HK-2 (cell line): ENCODE data around the gene HTR3B.
"Not testable (repeated sequence)": the region's sequence is repeated elsewhere in the genome, so short reads cannot be mapped to it uniquely, and the experiment has no call there.

ENCODE experiments used
- DNase-seq: peaks from one replicate; pipeline ENCODE4 v3.0.0-alpha.2; 2018; ENCODE audit not compliant: unreplicated experiment

HTR3B gene

DNA sequence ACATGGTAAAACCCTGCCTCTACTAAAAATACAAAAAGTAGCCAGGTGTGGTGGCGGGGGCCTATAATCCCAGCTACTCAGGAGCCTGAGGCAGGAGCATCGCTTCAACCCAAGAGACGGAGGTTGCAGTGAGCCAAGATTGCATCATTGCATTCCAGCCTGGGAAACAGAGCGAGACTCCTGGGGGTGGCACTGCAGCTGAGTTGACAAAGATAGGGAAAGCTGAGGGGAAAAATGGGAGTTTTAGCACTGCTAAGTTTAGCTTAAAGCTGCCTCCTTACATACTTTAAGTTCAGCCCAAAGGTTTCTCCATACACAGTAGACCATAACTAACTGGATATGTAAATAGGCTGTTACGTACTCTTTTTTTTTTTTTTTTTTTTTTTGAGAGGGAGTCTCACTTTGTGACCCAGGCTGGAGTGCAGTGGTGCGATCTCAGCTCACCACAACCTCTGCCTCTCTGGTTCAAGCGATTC, 20.2 kb upstream of the HTR3B start:
- DNase-seq, result no peak

DNA sequence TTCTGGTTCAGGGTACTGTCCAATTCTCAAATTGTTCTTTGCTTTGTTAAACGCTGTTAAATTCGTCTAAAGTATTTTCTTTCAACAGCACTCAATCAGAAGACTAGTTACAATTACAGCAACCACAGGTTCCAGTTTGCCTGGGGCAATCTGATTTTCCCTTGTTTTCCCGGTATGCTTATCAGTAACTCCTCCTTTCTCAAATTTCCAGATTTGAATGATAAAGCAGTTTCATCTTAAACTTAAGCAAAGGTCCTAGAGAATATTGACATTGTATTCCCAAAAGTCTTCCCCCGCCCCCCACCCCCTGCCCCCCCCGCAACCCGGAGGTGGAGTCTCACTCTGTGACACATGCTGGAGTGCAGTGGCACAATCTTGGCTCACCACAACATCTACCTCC, 18.7 kb upstream of the HTR3B start:
- no peak for DNase-seq

DNA sequence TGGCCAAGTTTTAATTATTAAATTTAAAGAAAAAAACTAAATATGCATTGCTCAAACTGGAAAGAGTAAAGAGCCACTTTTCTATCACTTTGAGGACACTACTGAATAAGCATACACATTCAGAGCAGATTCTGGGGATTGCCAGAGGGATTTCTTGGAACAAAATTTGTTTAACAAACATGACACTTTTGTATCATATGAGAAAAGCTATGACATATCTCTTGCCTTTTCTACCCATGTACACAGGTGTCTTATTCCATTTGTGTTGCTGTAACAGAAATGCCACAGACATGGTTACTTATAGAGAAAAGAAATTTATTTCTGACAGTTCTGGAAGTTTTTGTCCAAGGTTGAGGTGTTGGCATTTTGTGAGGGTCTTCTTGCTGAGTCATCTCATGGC, 15.7 kb upstream of the HTR3B start:
- DNase-seq, result no peak

DNA sequence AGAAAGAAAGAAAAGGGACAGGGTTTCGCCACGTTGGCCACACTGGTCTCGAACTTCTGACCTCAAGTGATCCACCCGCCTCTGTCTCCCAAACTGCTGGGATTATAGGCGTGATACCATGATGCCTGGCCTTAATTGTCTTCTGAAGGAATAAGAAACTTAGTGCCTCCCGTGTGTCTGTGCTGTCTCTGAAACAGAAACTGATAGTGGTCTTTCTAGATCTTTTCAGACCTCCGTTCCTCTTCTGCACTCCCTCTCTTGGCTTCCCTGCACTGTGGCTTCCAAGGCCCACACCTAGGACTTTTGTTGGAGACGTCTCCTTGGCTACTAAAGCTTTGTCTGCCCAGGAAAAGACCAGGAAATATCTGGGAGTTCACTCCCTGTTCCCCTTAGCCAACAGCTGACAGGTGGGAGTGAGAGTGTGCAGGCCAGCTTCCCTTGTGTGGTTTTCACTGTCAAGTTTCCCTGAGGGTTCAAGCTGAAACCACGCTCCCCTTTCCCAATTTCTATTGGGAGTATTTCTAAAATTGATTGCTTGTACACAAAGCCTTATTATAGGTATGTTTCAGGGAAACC, 10.1 kb upstream of the HTR3B start:
- no peak for DNase-seq

DNA sequence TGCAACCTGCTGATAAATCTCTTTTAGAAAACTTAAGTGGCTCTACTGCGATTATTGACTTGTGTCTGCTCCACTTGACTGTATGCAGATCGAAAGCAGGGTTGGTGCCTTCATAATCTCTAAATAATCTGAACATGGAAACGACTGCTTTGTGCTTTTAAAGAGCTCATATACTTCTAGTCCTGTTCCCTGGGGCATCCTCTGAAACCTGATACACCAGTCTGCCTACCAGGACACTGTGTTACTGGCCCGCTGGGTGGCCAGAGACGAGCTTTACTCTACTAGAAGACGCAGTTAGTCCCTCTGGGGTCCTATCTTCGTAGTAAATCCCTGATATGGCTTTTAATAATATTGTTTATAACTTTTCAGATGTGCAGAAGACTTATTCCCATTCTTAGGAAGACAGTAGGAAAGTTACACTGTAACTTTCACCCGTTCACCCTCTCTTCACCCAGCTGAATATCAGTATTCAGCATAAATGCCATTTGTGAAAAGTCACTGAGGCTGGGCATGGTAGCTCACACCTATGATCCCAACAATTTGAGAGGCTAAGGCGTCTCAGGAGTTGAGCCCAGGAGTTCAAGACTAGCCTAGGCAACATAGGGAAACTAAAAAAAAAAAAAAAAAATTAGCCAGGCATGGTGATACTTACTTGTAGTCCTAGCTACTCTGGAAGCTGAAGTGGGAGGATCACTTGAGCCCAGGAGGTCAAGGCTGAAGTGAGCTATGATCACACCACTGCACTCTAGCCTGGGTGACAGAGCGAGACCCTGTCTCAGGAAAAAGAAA, 9.0 kb upstream of the HTR3B start:
- no peak for DNase-seq

DNA sequence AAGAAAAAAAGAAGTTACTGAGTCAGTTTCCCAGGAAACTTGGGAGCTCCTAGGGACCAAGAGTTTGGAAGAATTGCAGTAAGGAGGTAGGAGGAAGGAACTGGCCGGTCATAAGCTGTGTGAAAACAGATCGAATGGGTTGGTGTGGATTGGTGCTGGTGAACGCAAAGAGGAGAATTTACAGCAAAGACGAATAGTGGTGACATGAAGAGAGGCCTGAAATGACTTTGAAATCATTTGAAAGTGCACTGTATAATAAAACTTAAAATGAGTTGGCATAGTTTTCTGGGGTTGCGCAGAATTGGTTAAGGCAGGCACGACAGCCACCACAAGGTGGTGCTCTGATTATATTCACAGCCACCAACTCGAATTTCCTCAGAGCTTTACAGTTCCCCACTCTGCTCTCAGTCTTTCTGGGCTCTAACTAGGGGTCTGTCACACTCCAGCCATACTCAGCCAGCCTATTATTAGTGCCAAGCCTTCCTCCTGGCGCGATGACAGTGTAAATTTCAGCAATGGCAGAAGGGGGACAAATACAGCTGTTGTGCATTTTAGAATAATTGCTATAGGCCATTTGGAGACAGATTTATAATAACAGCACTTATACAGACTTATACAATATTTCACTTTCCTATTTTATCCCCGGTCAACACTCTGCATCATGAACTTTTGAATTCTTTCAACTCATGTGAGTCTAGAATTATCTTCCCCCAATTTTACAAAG, 8.3 kb upstream of the HTR3B start:
- no peak for DNase-seq

DNA sequence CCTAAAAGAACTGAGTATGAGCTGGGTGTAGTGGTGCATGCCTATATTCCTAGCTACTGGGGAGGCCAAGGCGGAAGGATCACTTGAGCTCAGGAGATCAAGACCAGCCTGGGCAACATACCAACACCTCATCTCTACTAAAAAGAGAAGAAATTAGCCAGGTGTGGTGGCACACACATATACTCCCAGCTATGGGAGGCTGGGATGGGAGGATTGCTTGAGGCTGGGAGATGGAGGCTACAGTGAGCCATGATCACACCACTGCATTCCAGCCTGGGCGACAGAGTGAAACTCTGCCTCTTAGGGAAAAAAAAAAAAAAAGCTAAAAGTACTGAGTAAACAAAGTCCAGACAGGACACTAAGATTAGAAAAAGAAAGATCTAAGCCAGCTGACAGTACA, 3.5 kb upstream of the HTR3B start:
- DNase-seq, result no peak

DNA sequence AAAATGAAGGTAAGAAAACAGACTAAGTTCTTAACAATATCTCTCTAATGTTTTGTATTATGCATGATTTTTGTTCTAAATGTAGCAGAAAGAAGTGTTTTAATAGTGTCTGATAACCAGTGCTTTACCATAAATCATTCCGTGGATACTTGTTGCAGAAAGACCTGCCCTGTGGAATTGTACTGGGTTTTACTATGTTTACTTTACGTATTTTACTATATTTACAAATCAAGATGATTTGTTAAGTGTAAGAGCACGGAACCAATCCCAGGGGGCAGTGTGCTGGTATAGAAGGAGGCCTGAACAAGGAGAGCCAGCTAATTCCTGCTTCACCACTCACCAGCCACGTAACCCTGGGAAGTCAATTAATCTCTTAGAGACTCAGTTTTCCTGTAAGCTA, 1.4 kb downstream of the HTR3B start:
- DNase-seq, result no peak

DNA sequence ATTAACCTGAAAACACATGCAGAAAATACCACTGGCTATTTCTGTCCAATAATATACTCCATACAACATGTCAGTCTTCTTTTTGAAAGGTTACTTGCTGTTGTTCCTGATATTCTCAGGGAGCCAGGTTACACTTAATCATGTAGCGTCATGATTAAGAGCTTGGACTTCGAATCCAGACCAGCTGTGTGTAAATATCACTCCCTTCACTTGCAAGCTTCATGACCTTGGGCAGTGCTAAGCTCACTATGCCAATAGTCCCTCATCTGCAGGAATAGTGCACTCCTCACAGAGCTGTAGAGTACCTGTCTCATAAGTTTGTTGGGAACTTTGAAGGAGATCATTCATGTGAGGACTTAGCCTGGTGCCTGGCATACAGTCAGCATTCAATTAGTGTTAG, 1.9 kb downstream of the HTR3B start:
- no peak for DNase-seq

DNA sequence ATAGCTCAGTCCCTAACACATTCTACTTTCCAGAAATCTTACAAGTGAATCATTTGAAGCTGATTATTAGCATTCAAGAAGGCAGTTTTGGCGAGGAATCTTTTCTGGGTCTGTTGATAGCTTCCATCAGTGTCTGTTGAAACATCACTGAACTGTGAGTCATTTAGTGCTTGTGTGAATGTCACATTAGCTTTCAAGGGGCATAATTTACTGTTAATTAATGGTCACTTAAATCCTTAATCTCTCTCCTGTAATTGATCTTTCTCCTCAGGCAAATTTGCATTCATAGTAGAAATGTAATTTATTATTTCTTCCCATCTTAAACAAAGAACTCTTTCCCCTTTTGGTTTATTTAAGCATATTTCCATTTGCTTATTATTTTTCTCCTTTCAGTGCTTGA, 2.6 kb downstream of the HTR3B start:
- no peak for DNase-seq

DNA sequence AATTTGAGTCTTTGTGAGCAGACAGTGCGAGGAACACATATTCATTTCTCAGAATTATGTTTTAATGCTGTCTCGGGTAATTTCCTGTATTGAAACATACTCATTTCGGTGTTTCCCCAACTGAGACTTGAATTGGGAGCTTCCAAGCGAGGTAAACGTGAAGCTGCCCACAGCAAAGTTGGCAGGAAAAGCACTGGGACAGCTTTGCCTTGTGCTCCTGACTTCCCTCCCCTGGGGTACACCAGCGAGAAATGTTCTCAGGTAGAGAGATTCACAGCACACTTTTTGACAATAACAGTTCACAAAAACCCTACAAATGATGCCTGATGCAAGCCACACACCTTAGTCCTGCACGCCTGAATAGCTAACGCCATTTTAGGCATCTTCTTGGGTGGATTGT, 3.1 kb downstream of the HTR3B start:
- no peak for DNase-seq

DNA sequence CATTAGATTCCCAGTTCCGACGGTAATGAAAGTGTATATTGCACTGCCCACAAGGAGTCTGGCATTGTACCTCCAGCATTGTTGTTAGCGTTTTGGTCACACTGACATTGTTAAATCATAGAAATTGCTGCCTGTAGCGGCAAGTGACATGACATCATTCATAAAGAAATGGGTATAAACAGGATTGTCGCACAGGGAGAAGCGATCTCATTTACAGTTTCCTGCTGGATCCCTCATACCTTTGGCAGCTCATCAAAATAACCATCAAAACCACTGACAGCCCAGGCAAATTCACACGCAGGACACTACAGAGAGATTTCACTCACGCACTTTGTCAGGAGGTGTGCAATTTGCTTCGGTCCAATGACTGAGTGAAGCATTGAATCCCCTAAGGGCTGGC, 3.5 kb downstream of the HTR3B start:
- no peak for DNase-seq

DNA sequence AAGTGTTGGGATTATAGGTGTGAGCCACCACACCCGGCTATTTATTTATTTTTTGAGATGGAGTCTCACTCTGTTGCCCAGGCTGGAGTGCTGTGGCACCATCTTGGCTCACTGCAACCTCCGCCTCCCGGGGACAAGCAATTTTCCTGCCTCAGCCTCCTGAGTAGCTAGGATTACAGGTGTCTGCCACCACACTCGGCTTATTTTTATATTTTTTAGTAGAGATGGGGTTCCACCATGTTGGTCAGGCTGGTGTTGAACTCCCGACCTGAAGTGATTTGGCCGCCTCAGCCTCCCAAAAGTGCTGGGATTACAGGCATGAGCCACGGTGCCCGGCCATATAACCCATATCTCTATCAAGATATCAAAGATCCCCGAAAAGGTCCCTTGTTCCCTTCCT, 6.9 kb downstream of the HTR3B start:
- DNase-seq, result not testable (repeated sequence)

DNA sequence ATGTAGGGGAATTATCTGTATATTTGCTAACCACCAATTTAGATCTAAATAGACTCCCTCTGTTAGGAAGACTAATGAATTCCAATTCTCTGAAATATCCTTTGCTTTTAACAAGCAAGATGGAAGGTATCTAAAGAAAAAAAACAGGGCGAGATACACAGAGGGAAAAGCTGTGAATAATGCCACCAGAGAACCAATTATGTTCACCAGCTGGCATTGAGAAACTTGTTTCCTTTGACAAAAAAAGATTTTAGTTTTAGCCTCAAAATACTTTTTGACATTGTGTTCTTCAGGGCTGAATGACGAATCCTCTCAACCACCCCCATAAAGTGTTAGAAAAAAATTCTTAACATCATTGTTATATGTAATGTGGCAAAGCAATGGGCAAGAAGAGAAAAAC, 19.0 kb downstream of the HTR3B start:
- DNase-seq, result no peak

DNA sequence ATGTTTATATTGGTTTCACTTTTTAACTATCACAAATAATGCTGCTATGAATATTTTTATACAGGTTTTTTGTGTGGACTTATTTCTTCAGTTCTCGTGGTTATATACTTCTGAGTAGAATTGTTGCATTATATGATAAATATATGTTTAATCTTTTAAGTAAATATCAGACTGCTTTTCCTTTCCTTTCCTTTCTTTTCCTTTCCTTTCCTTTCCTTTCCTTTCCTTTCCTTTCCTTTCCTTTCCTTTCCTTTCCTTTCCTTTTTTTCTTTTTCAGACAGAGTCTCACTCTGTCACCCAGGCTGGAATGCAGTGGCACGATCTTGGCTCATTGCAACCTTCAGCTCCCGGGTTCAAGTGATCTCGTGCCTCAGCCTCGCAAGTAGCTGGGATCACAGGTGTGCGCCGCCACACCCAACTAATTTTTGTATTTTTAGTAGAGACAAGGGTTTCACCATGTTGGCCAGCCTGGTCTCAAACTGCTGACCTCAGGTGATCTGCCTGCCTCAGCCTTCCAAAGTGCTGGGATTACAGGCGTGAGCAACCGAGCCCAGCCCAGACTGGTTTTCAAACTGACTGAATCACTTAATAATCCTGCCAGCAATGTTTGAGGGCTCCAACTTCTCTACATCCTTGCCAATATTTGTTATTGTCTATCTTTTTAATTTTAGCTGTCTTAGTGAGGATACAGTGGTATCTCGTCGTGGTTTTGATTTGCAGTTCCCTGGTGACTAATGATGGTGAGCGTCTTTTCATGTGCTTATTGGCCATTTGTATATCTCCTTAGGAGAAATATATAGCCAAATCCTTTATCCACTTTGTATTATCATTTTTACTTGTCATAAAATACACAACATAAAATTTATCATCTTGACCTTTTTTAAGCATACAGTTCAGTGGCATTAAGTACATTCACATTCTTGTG, 21.9 kb downstream of the HTR3B start:
- no peak for DNase-seq

DNA sequence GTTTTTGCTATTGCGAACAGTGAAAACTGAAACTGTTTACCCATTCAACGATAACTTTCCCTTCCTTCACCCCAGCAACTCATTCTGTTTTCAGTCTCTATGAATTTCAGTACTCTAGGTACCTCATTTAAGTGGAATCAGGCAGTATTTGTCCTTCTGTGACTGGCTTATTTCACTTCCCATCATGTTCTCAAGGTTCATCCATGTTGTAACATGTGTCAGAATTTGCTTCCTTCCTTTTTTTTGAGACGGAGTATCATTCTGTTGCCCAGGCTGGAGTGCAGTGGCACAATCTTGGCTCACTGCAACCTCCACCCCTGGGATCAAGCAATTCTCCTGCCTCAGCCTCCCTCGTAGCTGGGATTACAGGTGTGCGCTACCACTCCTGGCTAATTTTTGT, 23.7 kb downstream of the HTR3B start:
- no peak for DNase-seq

DNA sequence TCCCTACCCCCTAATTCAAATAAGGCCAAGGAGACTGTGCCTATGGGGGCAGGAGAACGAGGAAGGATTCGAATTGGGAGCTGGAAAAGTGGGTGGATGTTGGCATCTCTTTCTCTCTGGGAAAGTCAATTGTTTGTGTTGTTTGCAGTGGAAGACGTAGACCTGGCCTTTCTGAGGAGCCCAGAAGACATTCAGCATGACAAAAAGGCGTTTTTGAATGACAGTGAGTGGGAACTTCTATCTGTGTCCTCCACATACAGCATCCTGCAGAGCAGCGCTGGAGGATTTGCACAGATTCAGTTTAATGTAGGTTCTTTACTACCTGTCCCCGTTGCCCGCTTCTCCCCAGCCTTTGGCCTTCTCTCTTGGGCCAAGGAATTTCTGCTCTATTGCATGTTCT, 28.2 kb downstream of the HTR3B start:
- no peak for DNase-seq

DNA sequence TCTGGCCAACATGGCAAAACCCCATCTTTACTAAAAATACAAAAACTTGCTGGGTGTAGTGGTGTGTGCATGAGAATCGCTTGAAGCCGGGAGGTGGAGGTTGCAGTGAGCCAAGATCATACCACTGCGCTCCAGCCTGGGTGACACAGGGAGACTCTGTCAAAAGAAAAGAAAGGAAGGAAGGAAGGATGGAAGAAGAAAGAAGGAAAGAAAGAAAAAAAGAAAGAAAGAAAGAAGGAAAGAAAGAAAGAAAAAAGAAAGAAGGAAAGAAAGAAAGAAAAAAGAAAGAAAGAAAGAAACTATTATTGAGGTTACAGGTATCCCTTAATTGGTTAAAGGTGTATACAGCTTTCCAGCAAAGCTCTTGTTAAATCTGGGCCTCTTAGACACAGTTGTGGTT, 29.6 kb downstream of the HTR3B start:
- DNase-seq, result not testable (repeated sequence)

DNA sequence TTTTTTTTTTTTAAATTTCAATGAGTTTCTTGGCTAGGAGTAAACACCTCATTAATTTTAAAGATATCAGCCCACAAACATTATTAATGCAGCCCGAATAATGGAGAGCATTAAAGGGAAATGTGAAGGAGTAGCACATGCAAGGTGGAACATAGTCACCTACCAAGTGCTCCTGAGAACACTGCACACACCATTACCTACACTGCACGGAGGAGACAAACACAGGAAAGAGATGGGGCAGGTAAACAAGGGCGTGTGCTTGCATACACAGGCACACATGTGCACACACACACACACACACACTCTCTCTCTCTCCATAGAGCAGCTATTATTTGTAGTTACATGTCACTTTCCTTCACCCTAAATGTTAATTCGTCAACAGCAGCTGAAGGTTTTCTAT, 30.2 kb downstream of the HTR3B start:
- no peak for DNase-seq

DNA sequence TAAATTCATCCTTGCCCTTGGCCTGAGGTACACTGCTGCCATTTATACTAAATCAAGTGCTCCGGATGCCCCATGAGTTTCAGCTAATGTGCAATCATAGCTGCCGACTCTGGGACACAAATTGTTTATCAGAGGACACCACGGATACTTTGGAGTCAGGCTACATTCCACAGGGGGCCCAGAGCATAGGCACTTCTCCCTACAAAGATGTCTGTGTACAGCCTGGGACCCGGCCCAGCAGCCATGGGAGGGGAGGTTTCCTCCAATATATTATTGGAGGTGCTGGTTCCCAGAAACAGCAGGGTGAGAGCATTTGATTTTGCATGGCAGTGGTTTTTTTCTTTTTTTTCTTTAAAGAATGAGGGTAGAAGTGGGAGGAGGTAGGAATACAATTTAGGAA, 31.3 kb downstream of the HTR3B start:
- DNase-seq, result no peak

DNA sequence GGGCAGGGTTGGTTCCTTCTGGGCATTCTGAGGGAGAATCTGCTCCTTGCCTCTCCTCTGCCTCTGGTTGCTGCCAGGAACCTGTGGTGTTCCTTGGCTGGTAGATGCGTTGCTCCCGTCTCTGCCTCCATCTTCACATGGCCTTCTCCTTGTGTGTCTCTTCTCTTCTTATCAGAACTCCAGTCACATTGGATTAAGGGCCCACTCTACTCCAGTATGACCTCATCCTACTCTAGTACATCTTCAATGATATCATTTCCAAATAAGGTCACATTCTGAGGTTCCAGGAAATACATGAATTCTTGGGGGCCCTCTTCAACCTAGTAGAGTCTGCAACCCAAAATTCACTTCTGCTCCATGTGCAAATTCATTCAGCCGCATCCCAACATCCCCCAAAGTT, 33.3 kb downstream of the HTR3B start:
- DNase-seq, result no peak

DNA sequence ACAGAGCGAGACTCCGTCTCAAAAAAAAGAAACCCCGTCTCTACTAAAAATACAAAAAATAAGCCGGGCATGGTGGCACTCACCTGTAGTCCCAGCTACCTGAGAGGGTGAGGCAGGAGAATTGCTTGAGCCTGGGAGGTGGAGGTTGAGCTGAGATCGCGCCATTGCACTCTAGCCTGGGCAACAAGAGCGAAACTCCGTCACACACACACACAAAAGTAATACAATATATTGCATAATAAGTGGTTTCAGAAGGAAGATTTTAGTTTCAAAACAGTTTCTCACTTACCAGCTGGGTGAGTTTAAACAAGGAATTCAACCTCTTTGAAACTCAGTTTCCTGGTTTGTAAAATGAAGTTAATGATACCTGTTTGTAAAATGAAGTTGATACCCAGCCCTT, 37.7 kb downstream of the HTR3B start:
- DNase-seq, result no peak
